Adrenal gland (tissue), 5 donors: ENCODE data around the gene ZBTB46.

Experiments
- POLR2A ChIP-seq, 2 donors: fragments of 450-650 bp; IDR thresholded peaks; one replicate each; pipeline ENCODE4 v1.6.1; 2017; ENCODE audit warnings: antibody characterized with exemption in 2 of 2, mild to moderate bottlenecking in 2 of 2, moderate library complexity in 1 of 2
- TF ChIP-seq, protein P1 (sequence below), 6 experiments: fragments of 450-650 bp in 4 of 6; fragments of 200-600 bp in 2 of 6; sonication (generic) in 1 of 6; IDR thresholded peaks; 1 replicate in 5 of 6; 2 replicates in 1 of 6; pipeline versions ENCODE4 v1.5.1 to v1.8.0; 2016 to 2021; ENCODE audit warnings: antibody characterized with exemption in 6 of 6, mild to moderate bottlenecking in 2 of 6, moderate library complexity in 1 of 6
- donor health status: DM: no; HTN: no; CAD: no.

DNA sequence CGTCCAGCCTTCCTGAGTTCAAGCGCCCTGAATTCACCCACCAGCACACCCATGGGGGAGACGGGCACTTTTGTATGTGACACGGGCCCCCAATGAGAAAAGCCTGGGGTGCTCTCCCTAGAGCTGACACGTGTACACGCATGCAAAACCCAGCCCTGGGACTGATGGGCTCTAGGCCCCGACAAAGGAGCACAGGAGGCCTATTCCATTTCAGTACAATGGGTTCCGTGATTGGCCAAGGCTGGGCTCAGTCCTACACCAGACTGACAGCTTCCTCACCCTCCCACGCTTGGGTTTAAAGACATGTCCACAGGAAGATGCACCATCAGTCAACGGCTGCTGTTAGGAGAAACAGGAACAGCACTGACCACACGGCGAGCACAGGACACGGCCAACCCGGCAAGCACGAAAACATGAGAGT is 8.8 kb downstream of the ZBTB46 start:
- TF ChIP-seq, protein P1, sequence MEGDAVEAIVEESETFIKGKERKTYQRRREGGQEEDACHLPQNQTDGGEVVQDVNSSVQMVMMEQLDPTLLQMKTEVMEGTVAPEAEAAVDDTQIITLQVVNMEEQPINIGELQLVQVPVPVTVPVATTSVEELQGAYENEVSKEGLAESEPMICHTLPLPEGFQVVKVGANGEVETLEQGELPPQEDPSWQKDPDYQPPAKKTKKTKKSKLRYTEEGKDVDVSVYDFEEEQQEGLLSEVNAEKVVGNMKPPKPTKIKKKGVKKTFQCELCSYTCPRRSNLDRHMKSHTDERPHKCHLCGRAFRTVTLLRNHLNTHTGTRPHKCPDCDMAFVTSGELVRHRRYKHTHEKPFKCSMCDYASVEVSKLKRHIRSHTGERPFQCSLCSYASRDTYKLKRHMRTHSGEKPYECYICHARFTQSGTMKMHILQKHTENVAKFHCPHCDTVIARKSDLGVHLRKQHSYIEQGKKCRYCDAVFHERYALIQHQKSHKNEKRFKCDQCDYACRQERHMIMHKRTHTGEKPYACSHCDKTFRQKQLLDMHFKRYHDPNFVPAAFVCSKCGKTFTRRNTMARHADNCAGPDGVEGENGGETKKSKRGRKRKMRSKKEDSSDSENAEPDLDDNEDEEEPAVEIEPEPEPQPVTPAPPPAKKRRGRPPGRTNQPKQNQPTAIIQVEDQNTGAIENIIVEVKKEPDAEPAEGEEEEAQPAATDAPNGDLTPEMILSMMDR (IDR thresholded peaks at IDR 0.05), result no peak
- no peak for TF ChIP-seq POLR2A (IDR thresholded peaks at IDR 0.05)
